IPS-18c (cell line): Measurements from ENCODE around the gene TBCD.
"Not testable (repeated sequence)": the region's sequence is repeated elsewhere in the genome, so short reads cannot be mapped to it uniquely, and the experiment has no call there.

ENCODE experiments used
- H3K4me3 ChIP-seq: 2 replicates; pipeline ENCODE4 v1.7.0; 2013; ENCODE audit warnings: low read depth, mild to moderate bottlenecking, low read length, moderate library complexity; ENCODE audit not compliant: insufficient read depth
- H3K9me3 ChIP-seq: one replicate; pipeline ENCODE4 v1.6.1; 2013; ENCODE audit warnings: mild to moderate bottlenecking, low read length, moderate library complexity; ENCODE audit not compliant: control insufficient read depth, insufficient read depth

The TBCD gene

GRCh38 chr17:82780971-82781893 is 29.4 kb downstream of the TBCD start:
- H3K9me3 ChIP-seq, result no peaks in the 10 kb centered on the region
- H3K4me3 ChIP-seq, result no peak overlapping the region

DNA sequence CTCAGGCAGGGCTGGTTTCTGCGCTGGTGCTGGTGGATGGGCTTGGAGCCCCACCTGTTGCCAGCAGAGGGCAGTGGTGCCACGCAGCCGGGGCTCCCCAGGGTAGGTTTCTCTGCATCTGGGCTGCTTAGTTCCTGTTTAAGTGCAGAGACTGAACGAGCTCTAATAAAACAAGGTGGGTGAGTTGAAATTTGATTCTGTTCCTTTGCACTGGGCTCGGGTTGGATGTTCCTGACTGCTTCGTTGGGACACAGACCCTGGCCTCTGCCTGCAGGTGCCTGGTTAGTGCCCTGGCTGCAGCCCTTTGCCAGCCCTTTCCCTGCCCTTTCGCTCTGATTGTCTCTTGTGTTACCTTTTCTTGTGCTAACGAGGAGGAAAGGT is 30.0 kb downstream of the TBCD start:
- Histone ChIP-seq H3K9me3 (peaks cover 2% of the 10 kb centered on the region), H3K4me3 (no peak overlapping the region)

GRCh38 chr17:82782657-82783207 is 30.9 kb downstream of the TBCD start:
- no peak overlapping the region for H3K4me3 ChIP-seq

GRCh38 chr17:82783498-82783897 is 31.6 kb downstream of the TBCD start:
- no peak overlapping the region for H3K4me3 ChIP-seq
- H3K9me3 ChIP-seq, result peaks cover 2% of the 10 kb centered on the region

More at GRCh38 chr17:82782657-82783207, 30.9 kb downstream of the TBCD start:
- H3K9me3 ChIP-seq, result peaks cover 2% of the 10 kb centered on the region

DNA sequence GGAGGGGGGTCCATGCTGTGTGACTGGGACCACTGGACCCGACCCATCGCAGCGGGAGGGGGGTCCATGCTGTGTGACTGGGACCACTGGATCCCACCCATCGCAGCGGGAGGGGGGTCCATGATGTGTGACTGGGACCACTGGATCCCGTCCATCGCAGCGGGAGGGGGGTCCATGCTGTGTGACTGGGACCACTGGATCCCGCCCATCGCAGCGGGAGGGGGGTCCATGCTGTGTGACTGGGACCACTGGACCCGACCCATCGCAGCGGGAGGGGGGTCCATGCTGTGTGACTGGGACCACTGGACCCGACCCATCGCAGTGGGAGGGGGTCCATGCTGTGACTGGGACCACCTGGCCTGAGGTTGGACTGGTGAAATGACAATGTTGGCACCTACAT is 33.7 kb downstream of the TBCD start:
- H3K4me3 ChIP-seq, H3K9me3 ChIP-seq: not testable (repeated sequence)

DNA sequence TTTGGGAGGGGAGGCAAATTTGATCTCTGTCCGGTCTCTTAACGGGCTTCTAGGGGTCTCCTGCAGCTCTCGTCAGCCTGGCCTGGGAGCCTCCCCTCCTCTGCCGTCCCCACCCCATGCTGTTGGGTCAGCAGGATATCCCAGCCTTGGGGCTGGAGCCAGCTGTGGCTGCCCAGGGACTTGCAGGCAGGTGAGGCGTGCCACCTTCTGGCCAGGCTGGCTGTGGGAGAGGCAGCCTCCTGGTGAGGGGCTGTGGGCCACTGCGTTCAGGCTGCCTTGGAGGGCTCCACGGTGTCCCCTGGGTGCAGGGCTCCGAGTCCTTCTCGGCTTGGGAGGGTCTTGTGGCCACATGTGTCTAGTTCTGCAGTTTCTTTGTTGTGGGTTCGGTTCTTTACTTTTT is 34.6 kb downstream of the TBCD start:
- peaks cover 2% of the 10 kb centered on the region for H3K9me3 ChIP-seq
- no peak overlapping the region for H3K4me3 ChIP-seq

DNA sequence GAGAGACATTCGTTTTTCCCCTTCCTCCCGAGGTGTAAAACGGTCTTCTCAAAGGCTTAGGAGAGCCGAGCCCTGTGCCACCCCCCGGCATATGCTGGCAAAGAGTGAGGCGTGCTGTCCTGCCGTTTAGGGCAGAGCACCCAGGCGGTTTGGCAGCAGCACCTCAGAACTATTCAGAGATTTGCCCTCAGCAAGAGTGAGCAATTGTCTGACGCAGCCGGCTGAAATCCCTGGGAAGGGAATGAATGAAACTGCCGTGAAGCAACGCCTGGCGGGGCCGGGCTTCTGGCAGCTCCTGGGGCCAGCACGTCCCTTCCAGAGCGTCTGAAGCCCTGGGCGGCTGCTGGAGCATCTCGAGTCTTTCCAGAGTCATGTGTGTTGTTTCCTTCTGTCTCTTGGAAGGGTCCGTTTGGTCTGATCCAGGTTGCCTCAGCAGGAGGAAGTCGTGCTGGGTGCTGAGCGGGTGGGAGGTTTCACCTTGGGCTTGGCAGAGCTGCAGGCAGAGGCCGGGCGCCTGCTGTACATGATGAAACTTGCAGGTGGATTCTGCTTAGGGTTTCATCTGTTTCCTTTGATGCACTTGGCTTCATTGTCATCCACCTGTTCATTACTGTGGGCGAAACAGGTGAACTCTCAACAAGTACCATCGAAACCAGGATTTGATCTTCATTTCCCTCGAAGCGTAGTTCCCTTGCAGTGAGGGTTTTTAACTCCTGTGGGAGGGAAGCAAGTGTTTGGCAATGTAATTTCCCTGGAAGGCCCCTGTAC is 35.4 kb downstream of the TBCD start:
- Histone ChIP-seq H3K4me3 (no peak overlapping the region), H3K9me3 (peaks cover 2% of the 10 kb centered on the region)

DNA sequence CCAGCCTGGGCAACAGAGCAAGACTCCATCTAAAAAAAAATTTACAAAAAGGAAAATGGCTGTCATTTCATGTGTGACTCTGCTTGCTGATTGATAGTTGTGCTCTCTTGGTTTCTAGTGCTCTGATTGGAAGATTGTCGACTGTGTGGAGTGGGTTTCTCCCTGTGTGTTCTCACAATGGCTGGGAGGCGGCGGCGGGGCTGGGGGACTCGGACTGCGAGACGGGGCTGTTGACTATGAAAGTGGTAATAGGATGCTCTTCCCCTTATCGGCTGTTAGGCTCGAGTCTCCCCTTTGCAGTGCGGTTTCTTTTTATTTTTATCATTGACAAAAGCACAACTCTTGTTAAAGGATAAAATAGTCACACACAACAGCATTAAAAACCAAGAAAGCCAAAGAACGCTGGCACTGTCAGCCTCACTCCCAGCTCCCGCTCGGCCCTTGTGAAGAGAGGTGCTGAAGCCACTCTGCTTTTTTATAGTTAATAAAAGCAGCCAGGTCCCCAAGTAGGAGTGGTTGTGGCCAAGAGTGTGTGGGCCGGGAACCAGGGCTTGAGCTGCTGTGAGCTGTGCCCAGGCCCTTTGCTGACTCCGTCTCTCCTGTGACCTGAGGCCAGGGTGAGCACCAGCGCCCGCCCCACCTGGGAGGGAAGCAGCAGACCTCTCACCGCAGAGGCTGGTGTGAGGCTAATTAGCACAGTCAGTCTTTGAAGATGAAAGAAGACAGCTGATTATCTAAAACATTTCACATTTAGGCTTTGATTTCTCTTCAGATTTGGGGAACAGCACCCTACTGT is 36.5 kb downstream of the TBCD start:
- no peak overlapping the region for H3K4me3 ChIP-seq

DNA sequence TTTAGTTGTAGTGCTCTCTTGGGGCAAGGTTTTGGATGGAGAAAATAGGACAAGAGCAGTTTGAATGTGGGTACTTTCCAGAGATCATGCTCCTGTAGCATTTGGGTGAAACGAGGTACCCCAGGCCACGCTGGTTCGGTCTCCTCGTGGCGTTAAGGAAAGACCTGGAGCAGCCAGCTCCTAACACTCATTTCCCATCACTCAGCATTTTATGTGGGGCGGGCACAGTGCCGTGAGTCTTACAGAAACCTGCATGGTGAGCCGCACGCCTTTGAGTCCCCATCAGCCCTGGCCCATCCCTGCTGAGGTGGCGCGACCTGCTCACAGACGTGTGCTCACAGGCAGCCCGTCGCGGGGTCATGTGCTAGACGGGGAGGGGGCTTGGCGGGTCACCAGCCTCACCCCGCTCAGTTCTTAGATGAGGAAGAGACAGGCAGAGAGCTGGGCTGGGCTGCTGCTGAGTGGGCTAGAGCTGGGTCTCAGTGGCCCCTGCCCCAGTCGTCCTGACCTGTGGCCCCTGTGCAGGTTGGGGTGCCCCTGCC is 37.3 kb downstream of the TBCD start:
- no peak overlapping the region for H3K4me3 ChIP-seq
- peaks cover 2% of the 10 kb centered on the region for H3K9me3 ChIP-seq

More for the DNA sequence above, 36.5 kb downstream of the TBCD start:
- peaks cover 2% of the 10 kb centered on the region for H3K9me3 ChIP-seq

DNA sequence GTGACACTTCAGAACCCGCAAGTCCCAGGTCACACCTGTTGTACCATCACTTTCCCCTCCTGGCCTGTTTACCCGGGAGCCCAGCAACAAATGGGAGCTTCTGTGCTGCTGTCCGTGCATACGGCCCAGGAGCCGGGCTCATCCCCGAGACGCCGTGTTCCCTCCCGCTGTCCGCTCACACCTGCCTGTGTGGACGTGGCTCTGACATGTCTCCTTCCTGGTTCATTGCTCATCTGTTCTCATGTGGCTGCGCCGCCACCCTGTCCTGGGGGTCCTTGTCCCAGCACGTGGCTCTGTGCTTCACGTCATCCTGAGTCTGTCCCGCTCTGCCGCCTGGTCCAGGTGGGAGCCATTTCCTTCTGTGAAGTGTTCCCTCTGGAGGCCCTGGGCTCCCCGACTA is 37.9 kb downstream of the TBCD start:
- no peak overlapping the region for H3K4me3 ChIP-seq

DNA sequence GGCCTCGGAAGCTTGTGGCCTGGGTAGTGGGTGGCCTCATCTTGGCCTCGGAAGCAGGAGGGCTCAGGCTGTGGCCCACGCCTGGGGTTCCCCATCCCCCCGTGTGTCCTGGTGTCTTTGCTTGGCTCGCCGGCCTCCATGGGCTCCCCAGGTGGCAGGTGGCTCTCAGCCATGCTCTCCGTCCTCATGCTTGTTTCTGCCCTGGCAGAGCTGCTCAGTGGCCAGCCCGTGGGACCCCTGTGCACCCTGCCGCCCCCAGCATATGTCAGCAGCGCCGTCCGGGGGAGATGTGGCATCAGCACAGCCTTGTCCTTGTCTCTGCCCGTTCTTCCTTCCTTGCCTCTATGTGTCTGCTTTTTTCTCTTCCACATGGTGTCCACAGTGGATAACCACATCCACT is 38.5 kb downstream of the TBCD start:
- no peak overlapping the region for H3K4me3 ChIP-seq
- H3K9me3 ChIP-seq, result peaks cover 2% of the 10 kb centered on the region

More for the DNA sequence above, 37.9 kb downstream of the TBCD start:
- peaks cover 2% of the 10 kb centered on the region for H3K9me3 ChIP-seq

DNA sequence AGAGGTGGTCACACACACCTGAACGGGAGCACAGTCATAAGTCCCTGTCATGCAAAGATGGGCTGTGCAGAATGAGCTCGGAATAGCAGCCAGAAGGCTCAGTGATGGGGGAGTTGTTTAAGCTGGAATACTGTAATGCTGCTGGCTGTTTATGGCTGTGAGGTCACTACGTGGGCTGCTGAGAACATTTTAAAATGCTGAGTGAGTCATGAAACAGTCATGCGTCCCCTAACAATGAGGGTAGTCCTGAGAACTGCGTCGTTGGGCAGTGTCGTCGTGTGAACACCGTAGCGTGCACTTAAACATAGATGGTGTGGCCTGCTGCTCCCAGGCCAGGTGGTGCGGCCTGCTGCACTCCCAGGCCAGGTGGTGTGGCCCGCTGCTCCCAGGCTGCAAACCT is 39.7 kb downstream of the TBCD start:
- peaks cover under 1% of the 10 kb centered on the region for H3K9me3 ChIP-seq

DNA sequence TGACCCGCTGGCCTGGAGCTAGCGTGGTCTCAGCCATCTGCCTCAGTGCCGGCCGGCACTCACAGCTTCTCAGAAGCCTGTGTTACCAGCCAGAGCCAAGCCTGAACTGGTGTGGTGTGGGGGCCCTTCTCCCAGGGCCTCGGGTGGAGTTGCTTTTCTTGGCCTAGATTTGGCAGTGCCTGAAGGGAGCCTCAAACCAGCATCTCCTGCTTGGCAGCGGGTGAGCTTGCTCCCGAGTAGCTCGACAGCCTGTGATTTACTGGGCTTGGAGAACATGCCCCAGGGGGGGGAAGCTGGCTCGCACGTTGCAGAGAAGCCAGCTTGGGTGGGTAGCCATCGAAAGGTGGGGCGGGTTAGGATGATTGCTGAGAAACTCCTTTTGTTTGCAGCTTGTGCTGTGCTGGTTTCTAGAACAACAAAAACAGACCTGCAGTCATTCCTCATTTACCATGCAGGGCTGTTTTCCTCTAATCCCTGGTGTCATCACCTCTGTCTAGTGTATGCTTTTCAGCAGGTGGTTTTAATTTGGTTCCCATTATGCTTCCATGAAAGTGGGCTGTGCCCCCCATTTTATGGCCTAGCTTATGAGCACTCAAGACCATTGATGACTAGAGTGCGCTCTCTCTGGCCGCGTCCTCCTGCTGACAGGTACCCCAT is 42.2 kb downstream of the TBCD start:
- Histone ChIP-seq H3K4me3 (no peak overlapping the region), H3K9me3 (no peaks in the 10 kb centered on the region)

More for the DNA sequence above, 39.7 kb downstream of the TBCD start:
- H3K4me3 ChIP-seq, result no peak overlapping the region

DNA sequence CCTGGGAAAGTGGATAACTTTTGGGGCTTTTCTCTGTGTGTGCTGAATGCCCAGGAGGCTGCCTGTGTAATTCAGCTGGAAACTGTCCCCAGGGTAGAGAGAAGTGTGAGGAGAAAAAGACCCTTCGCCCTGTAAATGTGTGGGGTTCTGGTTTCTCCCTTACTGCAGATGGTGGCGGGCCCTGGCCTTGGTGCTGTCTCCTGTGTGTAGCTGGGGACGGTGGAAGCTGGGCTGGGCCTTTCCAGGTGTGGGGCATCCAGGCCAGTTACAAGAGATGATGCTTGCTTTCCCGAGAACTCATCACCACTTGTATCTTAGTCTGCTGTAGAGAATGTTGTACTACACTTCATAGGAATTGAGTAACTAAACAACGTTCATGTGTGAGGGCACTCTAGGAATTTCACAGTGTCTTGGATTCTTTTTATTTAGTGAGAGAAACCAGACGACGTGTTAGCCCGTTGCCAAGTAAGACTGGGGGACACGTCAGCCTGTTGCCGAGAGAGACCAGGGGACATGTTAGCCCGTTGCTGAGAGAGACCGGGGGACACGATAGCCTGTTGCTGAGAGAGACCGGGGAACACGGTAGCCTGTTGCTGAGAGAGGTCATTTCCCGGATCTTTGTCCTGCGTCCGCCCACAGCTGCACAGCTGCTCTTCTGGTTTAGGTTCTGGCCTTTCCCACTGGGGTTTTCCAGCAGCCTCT is 43.1 kb downstream of the TBCD start:
- H3K4me3 ChIP-seq, result no peak overlapping the region

DNA sequence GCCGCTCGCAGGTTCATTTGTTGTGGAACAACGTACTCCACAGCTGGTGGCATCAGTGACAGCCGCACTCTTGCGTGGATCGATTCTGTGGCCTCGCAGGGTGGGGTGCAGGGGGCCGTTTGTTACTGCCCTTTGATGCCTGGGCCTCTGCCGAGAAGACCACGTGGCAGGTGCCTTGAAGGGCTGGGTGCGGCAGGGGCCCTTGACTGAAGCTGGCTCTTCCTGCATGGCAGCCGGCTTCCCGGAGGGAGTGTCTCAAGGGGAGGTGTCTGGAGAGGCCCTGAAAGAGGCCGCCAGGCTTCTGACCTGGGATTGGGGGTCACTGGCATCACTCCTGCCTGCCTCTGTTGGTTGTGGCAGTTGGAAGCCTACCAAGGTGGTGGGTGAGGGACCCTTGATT is 43.8 kb downstream of the TBCD start:
- Histone ChIP-seq H3K4me3 (no peak overlapping the region), H3K9me3 (peaks cover 2% of the 10 kb centered on the region)

More for the DNA sequence above, 43.1 kb downstream of the TBCD start:
- no peaks in the 10 kb centered on the region for H3K9me3 ChIP-seq

- Histone ChIP-seq H3K4me3 (no peak overlapping the region), H3K9me3 (peaks cover 2% of the 10 kb centered on the region)
Observed at GRCh38 chr17:82797061-82797460, 45.2 kb downstream of the TBCD start.
